HG03066 (cell line): ENCODE measurements around the gene QRICH1.

Experiments used
- ATAC-seq: cut with Tn5 transposase; IDR thresholded peaks from one replicate; pipeline ENCODE4 v1.9.1; 2021; ENCODE audit warnings: low read depth; ENCODE audit not compliant: unreplicated experiment

QRICH1 gene

DNA sequence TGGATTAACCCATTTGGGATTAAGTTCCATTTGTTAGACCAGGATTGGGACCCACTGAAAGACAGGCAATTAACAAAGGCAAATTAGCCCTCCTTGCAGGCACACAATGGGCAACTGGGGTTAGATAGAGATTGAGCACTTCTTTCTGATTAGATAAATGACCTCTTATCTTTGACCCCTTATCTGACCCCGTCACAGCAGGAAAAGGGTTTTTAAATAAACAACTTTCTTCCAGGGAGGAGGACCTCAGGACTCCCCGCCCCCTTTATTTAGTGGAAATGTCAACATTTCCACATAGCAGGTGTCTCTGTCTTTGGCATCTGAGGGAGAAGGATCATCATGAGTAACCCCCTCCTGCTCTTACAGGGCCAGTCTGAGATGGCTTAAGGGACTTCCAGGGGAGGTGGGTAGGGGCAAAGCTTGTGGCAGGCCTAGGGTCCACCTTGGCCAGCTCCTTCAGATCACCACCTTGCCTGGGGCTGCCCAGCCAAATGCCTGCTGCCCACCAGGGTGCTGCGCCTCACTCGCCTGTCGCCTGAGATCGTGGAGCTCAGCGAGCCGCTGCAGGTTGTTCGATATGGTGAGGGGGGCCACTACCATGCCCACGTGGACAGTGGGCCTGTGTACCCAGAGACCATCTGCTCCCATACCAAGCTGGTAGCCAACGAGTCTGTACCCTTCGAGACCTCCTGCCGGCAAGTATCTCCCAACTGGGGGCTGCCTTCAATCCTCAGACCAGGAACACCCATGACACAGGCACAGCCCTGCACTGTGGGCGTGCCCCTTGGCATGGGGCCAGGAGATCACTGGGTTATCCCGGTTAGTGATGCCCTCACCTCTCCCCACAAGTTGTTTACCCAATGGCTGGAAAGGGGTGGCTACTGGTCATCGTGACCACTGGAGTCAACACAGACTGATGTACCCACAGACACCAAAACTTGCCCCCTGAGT, 89.2 kb downstream of the QRICH1 start:
- ATAC-seq = no peak

DNA sequence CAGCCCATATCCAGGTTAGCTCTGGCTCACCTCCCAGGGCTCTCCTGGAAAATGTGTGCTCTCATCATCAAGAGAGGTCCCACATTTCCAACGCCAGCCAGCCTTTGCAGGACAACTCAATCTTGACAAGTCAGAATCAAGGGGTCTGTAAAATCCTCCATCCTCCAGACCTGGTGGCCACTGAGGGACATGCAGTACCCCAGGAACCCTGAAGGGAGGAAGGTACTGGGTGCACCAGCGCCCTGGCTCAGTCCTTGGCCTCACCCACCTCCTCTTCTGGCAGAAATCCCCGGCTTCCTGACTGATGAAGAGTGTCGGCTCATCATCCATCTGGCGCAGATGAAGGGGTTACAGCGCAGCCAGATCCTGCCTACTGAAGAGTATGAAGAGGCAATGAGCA, 92.7 kb downstream of the QRICH1 start:
- no peak for ATAC-seq

DNA sequence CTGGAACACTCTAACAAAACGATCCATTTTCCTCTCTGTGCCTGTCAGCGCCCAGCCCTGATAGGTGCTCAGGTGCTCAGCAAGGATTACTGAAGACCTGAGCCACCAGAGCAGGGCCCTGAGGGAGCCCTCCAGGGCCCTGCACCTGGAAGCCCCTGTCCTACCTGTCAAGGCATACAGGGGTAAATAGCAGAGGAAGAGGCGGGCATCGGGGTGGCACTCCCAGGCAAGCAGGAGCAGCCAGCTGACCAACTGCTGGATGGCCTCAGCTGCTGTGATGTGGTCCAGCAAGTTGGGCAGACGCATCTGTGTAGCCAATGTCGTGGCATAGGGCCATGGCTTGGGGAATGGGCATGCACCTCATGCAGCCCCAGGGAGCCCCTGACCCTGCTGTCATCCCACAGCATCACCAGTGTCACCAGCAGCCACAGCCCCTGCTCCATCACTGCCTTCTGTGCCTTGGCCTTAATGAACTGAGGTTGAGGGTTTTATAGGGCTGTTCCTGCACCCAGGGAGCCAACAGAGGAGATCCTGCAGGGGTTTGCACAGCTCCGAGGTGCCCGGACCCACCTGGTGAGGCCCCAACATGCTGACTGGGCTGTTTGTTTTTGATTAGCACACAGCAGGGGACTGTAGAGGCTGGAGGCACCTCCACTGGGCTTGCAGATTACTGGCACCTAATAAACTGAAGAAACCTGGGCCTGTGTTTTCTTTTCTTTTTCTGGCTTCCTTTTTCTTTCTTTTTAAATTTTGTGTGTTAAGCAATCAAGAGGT, 94.6 kb downstream of the QRICH1 start:
- ATAC-seq = no peak

DNA sequence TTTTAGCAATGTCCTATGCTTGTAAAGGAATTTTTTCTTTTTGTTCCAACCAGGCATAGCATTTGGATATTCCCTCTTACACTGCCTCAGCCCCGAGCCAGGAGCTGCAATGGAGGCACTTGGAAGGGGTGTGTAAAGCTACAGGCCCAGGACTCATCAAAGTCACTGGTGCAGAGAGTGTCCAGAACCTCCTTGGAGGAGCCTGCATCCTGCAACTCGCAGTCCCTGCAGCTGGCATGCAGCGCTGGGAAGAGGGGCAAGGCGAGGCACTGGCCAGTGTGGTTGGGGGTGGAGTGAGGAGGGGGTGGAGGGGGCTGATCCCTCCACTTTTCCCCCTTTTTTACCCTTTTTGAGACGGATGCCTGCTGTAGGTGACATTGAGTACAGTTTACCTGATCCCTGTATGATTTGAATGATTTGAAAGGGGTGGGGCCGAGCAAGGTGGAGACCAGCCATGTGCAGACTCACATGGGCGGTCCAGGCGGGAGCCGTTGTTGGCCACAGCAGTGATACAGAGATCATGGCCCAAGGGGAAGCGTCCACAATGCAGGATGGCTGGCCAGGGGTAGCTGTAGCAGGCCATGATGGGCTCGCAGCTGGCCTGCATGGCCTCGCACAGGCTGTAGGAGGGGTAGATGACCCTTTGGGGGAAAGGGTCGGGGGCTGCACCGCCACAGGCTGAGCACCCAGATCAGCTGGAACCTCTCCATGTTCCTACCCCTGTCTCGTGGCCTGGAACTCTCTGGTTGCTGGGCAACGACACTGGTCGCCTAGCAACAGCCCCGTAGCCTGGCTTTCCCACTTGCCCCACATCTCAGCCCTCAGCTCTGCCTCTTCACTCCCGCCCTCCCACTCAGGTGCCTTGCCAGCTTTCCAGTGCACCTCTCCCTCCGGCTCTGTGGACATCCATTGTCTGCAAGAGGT, 95.9 kb downstream of the QRICH1 start:
- no peak for ATAC-seq

DNA sequence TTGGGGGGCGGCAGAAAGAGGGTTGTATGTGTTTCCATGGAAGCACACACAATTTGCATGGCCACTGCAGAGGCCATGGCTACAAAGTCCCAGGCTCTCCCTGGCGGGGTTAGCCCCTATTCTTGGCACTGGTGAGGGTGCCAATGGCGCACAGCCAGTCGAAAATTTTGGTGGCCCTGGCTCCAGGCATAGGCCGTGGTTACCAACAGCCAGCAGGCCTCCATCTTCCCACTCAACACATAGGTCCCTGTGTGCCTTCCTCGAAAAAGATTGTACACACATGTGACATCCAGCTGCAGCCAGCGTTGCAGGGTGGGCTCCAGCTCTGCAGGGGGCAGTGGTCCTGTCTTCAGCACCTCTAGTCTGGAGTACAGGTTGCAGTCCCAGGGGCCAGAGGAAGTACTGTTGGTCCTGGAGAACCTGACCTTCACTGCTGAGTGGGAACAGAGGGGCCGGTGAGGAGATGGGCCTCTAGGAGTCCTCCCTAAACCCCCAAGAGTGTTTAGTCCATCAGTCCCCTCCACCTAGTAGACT, 96.7 kb downstream of the QRICH1 start:
- ATAC-seq = no peak

DNA sequence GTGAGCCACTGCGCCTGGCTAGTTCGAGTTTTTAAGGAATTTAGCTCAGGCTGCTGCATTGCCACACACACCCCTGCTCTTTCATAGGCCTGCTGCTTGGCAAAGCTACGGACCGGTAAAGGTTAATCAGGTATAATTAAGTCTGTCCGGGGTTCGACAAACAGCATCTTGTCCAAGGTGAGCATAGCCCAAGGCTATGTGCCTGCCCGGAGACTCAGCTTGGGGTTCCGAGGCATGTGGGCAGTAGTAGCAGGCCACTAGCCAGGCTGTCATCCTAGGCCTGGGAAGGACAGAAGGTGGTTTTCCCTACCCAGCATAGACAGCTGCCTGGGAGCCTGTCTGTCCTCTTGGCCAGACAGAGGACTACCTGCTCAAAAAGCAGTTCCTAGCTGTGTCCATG, 97.2 kb downstream of the QRICH1 start:
- no peak for ATAC-seq

DNA sequence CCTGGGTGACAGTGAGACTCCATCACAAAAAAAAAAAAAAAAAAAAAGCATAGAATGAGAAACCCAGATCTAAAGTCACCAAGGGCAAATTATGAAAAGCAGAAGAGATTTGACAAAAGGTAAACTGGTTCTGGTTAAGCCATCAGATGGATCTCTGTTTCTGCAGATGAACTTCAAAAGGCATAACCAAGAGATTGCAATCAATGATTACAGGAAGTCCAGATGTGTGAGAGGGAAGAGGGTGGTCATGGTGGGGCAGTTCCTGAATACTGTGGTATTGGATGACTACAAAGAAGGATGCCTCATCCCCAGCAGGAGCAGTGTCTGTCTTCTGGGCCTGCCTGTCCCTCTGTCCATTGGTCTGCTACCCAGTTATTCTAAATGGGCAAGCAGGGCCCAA, 100.0 kb downstream of the QRICH1 start:
- no peak for ATAC-seq

DNA sequence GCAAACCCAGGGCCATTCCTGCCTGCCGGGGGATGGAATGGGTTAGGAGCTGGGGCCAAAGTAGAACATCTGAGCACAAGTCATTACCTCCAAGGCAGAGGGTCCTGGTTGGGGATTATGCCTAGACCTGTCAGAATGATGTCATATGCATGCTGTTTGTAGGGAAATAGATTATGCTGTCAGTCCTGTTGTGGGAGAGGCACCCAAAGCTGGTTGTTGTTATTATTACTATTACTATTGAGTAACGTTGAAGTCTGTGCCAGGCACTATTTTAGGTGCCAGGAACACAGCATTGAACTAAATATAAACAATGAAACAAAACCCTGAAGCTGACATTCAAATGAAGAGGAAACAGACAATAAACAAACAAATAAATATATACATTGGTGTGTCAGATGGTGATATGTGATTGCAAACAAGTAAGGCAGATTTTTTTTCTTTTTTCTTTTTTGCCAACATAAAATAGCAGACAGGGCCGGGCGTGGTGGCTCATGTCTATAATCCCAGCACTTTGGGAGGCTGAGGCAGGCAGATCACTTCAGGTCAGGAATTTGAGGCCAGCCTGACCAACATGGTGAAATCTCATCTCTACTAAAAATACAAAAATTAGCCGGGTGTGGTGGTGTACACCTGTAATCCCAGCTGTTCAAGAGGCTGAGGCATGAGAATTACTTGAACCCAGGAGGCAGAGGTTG, 101.9 kb downstream of the QRICH1 start:
- no peak for ATAC-seq

GRCh38 chr3:48990636-48991469, 103.0 kb downstream of the QRICH1 start:
- ATAC-seq = no peak

DNA sequence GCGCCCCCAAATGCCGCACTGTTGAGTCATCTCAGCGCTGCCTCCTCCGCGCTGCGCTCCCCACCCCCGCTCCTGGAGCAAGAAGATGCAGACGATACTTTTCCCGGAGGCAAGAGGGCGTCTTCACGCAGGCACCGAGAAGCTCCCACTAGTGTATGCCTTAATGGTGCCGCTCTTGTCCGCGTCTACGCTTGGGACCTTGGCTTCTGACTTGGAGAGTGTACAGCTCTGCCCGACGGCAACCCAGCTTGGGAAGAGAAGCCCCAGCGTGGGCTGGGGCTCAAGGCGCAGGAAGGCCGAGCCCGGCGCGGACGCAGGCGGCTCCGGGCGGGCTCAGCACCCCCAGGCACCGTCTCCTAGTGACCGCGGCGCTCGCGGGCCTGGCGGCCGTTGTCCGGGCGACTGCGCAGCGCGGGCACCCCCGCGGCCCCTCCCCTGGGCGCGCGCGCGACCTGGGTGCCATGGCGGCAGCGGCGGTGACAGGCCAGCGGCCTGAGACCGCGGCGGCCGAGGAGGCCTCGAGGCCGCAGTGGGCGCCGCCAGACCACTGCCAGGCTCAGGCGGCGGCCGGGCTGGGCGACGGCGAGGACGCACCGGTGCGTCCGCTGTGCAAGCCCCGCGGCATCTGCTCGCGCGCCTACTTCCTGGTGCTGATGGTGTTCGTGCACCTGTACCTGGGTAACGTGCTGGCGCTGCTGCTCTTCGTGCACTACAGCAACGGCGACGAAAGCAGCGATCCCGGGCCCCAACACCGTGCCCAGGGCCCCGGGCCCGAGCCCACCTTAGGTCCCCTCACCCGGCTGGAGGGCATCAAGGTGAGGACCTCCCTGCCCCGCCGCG, 103.9 kb downstream of the QRICH1 start, which contains the start of gene P4HTM:
Gene P4HTM, plus strand, starts transcription at position 446 of the 840 bp plus-strand sequence. Its CDS starts 16 bp downstream, at position 462.
- ATAC-seq = peak; percentile 58

- no peak for ATAC-seq
Measured at GRCh38 chr3:48989126-48989795, 104.6 kb downstream of the QRICH1 start.

- no peak for ATAC-seq
Measured at GRCh38 chr3:48985831-48986376, 108.0 kb downstream of the QRICH1 start.

DNA sequence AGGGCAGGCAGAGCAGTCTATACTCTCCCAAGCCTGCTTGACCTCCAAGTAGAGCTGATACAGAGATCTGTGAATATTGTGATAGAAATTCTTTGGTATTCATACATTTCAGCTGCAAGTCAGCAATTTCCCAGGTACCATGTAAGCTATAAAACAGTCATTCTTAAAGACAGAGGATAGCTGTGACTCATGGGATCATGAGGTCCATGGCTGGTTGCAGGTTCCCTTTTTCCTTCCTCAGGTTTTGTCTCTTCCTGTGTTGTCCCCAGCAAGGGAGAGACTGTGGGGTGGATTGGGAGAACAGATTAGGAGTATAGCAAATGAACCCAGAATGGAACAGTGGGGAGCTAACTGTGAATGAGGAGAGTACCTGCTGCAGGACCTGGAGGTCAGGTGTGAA, 109.2 kb downstream of the QRICH1 start:
- no peak for ATAC-seq

- ATAC-seq = no peak
Measured at GRCh38 chr3:48983096-48983495, 110.8 kb downstream of the QRICH1 start.

DNA sequence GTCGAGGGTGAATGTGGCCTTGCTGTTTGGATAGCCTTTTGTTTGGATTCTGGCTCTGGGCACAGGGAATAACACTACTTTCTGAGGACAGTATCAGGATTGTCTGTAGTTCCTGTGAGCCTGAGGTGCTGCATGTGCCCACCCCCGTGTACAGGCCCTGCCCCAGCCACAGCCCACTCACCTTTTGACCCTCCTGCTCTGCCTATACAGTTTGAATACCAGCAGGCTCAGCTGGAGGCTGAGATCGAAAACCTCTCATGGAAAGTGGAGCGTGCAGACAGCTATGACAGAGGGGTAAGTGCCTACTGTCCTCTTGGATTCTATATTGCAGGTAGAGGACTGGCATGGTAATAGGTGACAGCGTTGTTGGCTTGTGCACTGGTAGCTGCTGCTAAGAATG, 111.2 kb downstream of the QRICH1 start:
- no peak for ATAC-seq

- no peak for ATAC-seq
Measured at GRCh38 chr3:48982016-48982415, 111.9 kb downstream of the QRICH1 start.

DNA sequence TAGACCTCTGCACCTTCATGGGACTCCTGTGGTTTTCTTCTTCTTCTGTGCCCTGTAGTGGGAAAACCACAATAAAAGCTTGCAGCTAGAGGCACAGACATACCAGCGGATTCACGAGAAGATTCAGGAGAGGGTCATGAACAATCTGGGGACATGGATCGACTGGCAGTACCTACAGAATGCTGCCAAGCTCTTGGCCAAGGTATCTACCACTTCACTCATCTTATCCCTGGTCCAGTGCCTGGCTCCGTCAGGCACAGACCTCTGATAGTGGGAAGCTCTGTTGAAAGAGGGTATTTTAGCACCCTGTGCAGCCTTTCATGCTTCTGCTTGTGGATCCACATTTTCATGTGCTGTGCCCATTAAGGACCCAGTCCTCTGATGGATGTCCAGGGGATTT, 113.6 kb downstream of the QRICH1 start:
- ATAC-seq = no peak
